Endothelial cell of umbilical vein (primary cell): Measurements from ENCODE around the gene TUBB3. TPM values are rescaled to one million over a fixed set of nuclear protein-coding genes. Genes with fewer than 3 reads are reported as not detected.

Experiments used
- BruUV-seq: library from RNA; stranded (reverse); fragments of 400-500 nt; replicated peaks from 2 replicates; lab custom pipeline; 2021; lab: Mats Ljungman, UMichigan
- CTCF ChIA-PET: fragments of 300-600, 350-600 bp; sonication (Branson Sonifier 250); formaldehyde crosslinking; loops from one replicate; lab custom pipeline; 2021; ENCODE audit warnings: antibody characterized with exemption, inconsistent platforms; lab: Charles Lee
- POLR2A ChIA-PET: fragments of 300-600, 350-600 bp; sonication (Branson Sonifier 250); formaldehyde crosslinking; loops from one replicate; lab custom pipeline; 2021; ENCODE audit warnings: antibody characterized with exemption, inconsistent platforms; lab: Charles Lee
- DNase-seq: peaks from one replicate; pipeline ENCODE4 v3.0.0-alpha.2; 2011; ENCODE audit warnings: low read depth, low spot score
- FAIRE-seq: peaks from 2 replicates; lab custom pipeline; 2011; peaks lifted over from hg19 to GRCh38; lab: Jason Lieb, UNC
- H2AFZ ChIP-seq: 2 replicates; pipeline ENCODE4 v1.6.0; 2012; ENCODE audit warnings: low read depth, low read length, control low read depth, inconsistent platforms
- H3K27ac ChIP-seq: 2 replicates; pipeline ENCODE4 v1.5.1; 2011; ENCODE audit warnings: low read depth, mild to moderate bottlenecking, control low read depth, low read length, moderate library complexity; ENCODE audit not compliant: insufficient read depth
- H3K27me3 ChIP-seq, 2 experiments: 2 replicates each; pipeline versions ENCODE4 v1.6.0 to v1.6.1; 2011; ENCODE audit warnings: low read length in 2 of 2, mixed read lengths in 1 of 2; ENCODE audit not compliant: control insufficient read depth in 2 of 2, insufficient read depth in 2 of 2
- H3K36me3 ChIP-seq, 2 experiments: 2 replicates in 1 of 2; 3 replicates in 1 of 2; pipeline ENCODE4 v1.5.1; 2011; ENCODE audit warnings: low read length in 2 of 2, mild to moderate bottlenecking in 1 of 2, moderate library complexity in 1 of 2; ENCODE audit not compliant: control insufficient read depth in 2 of 2, insufficient read depth in 2 of 2; ENCODE audit errors: extremely low read depth in 1 of 2
- H3K4me1 ChIP-seq: 3 replicates; pipeline ENCODE4 v1.5.1; 2011; ENCODE audit warnings: mild to moderate bottlenecking, low read length; ENCODE audit not compliant: control insufficient read depth, insufficient read depth; ENCODE audit errors: extremely low read depth
- H3K4me2 ChIP-seq: 2 replicates; pipeline ENCODE4 v1.6.1; 2011; ENCODE audit warnings: low read length, control low read depth, mixed read lengths; ENCODE audit not compliant: insufficient read depth
- H3K4me3 ChIP-seq, 3 experiments: fragments of 200-600 bp in 1 of 3; sonication (generic), shearing (Covaris generic) in 1 of 3; replicated peaks in 1 of 3; 2 replicates each; pipeline ENCODE4 v1.5.1; 2011 to 2016; ENCODE audit warnings: control low read depth in 3 of 3, low read length in 3 of 3, mild to moderate bottlenecking in 2 of 3, inconsistent platforms in 1 of 3, low read depth in 1 of 3, moderate library complexity in 1 of 3; ENCODE audit not compliant: insufficient read depth in 1 of 3
- H3K79me2 ChIP-seq: 2 replicates; pipeline ENCODE4 v1.6.0; 2012; ENCODE audit warnings: low read length, inconsistent platforms; ENCODE audit not compliant: control insufficient read depth, insufficient read depth
- H3K9ac ChIP-seq: replicated peaks from 2 replicates; pipeline ENCODE3; 2011; ENCODE audit warnings: low read length, control low read depth; ENCODE audit not compliant: insufficient read depth; ENCODE audit errors: extremely low read depth
- H3K9me1 ChIP-seq: replicated peaks from 3 replicates; pipeline ENCODE4 v1.6.0; 2011; ENCODE audit warnings: mild to moderate bottlenecking, low read length; ENCODE audit not compliant: control insufficient read depth, insufficient read depth; ENCODE audit errors: extremely low read depth
- H3K9me3 ChIP-seq: replicated peaks from 2 replicates; pipeline ENCODE4 v1.5.1; 2012; ENCODE audit warnings: low read length, inconsistent platforms; ENCODE audit not compliant: control insufficient read depth, insufficient read depth
- H4K20me1 ChIP-seq: replicated peaks from 2 replicates; pipeline ENCODE3; 2011; ENCODE audit warnings: mild to moderate bottlenecking, low read length; ENCODE audit not compliant: control insufficient read depth, insufficient read depth; ENCODE audit errors: extremely low read depth
- CTCF ChIP-seq, 2 donors: IDR thresholded peaks; 1 replicate in 1 of 2; 2 replicates in 1 of 2; pipeline ENCODE4 v1.5.1; 2011; ENCODE audit warnings: low read length in 2 of 2, mild to moderate bottlenecking in 2 of 2, moderate library complexity in 2 of 2, control low read depth in 1 of 2, inconsistent platforms in 1 of 2, low read depth in 1 of 2; ENCODE audit not compliant: insufficient read depth in 1 of 2; ENCODE audit errors: extremely low read depth in 1 of 2
- EZH2 ChIP-seq: IDR thresholded peaks from 2 replicates; pipeline ENCODE4 v1.6.1; 2012; ENCODE audit warnings: borderline replicate concordance, low read depth, mild to moderate bottlenecking, moderate library complexity, low read length, inconsistent platforms; ENCODE audit not compliant: severe bottlenecking
- FOS ChIP-seq: IDR thresholded peaks from 2 replicates; pipeline ENCODE4 v1.6.1; 2011; ENCODE audit warnings: mild to moderate bottlenecking, low read length, moderate library complexity, borderline replicate concordance; ENCODE audit not compliant: insufficient read depth
- GATA2 ChIP-seq: IDR thresholded peaks from 2 replicates; pipeline ENCODE4 v1.7.0; 2011; ENCODE audit warnings: low read depth, mild to moderate bottlenecking, moderate library complexity, mixed read lengths, low read length; ENCODE audit not compliant: insufficient read length, insufficient read depth
- JUN ChIP-seq: IDR thresholded peaks from 2 replicates; pipeline ENCODE4 v1.6.1; 2011; ENCODE audit warnings: borderline replicate concordance, low read depth; ENCODE audit not compliant: insufficient read length, insufficient read depth
- MAX ChIP-seq: IDR thresholded peaks from 2 replicates; pipeline ENCODE4 v1.6.1; 2011; ENCODE audit not compliant: insufficient read depth, insufficient read length
- MYC ChIP-seq: IDR thresholded peaks from one replicate; pipeline ENCODE4 v1.6.1; 2011; ENCODE audit warnings: mild to moderate bottlenecking, low read depth, low read length
- POLR2A ChIP-seq: IDR thresholded peaks from 2 replicates; pipeline ENCODE4 v1.6.1; 2012; ENCODE audit warnings: low read depth, mild to moderate bottlenecking, control low read depth, low read length
- POLR2AphosphoS5 ChIP-seq: IDR thresholded peaks from 2 replicates; pipeline ENCODE4 v1.6.1; 2012; ENCODE audit warnings: low read depth, mild to moderate bottlenecking, control low read depth, low read length, moderate library complexity; ENCODE audit not compliant: insufficient read depth
- dilution Hi-C: fragments of 300-500 bp; cut with MboI; formaldehyde crosslinking; loops from one replicate; pipeline ENCODE4 v1.15.0; 2019; ENCODE audit warnings: low sequenced_read_pairs; ENCODE audit not compliant: extremely low pct_ligation_motif_present
- intact Hi-C: fragments of 100-400 bp; cut with micrococcal nuclease; formaldehyde crosslinking; loops from one replicate; pipeline ENCODE4 v1.10.0; 2022
- polyA plus RNA-seq, 4 experiments: library from polyadenylated mRNA; depleted of rRNA in 3 of 4; stranded (reverse) in 3 of 4; unstranded in 1 of 4; fragments of >200 nt; gene quantifications; 2 replicates each; pipeline versions ENCODE4 v1.2.1 to v1.2.3, GENCODE V29; 2011 to 2012; ENCODE audit warnings: missing spikeins in 1 of 4
- total RNA-seq: library from RNA; stranded (reverse); gene quantifications from 2 replicates; pipeline ENCODE4 v1.2.3, GENCODE V29; 2021

TUBB3 gene
- total and polyA plus RNA-seq, 2 donors (not counting 3 experiments of a cell fraction or from before 2014, with no cell fraction given), result 170 to 215 TPM

GRCh38 chr16:89955001-89955685 is 32.0 kb downstream of the TUBB3 start:
- Histone ChIP-seq H3K4me3 (no peak overlapping the region), H3K9ac (no peak overlapping the region), H3K9me3 (no peaks in the 10 kb centered on the region), H4K20me1 (no peaks in the 10 kb centered on the region), H3K4me2 (no peak overlapping the region), H3K79me2 (peaks cover 11% of the 10 kb centered on the region), H3K9me1 (no peaks in the 10 kb centered on the region), H3K4me1 (no peaks in the 10 kb centered on the region), H3K27me3 (no peaks in the 10 kb centered on the region), H3K36me3 (peaks cover 0 to 26% of the 10 kb centered on the region in 2 experiments), H3K27ac (no peak overlapping the region), H2AFZ (no peak overlapping the region)
- dilution Hi-C loops, result no loop called here
- no peak for DNase-seq
- ChIA-PET CTCF (no interaction called here), POLR2A (no interaction called here)
- no peak for FAIRE-seq
- TF ChIP-seq EZH2 (no peak), GATA2 (no peak), JUN (no peak), MAX (no peak), CTCF (IDR thresholded peaks at IDR 0.05; ENCODE audit: extremely low read depth in 1 of 2, insufficient read depth in 1 of 2, low read depth in 1 of 2, low read length in 2 of 2) (no peak), FOS (no peak), MYC (no peak), POLR2AphosphoS5 (no peak), POLR2A (no peak)
- BruUV-seq, result no TSS peak
- intact Hi-C loops, result no loop called here
